Measurements from ENCODE around the gene RFESD. TPM values are rescaled to one million over a fixed set of nuclear protein-coding genes. Genes with fewer than 3 reads are reported as not detected.
A peak's percentile ranks its signal among the peaks of the same experiment; 100 is the strongest.

The RFESD gene
- total and polyA plus RNA-seq, 2 of the 13 experiments (the other 11 are each of a cell fraction or from before 2014, with no cell fraction given): 1.1 to 2.2 TPM

- TF ChIP-seq ZNF20 (CRISPR knock-in tag; IDR thresholded peaks at IDR 0.05) (no peak), GABPB1 (CRISPR knock-in tag; IDR thresholded peaks at IDR 0.05) (peak; percentile 96), ZNF564 (CRISPR knock-in tag; IDR thresholded peaks at IDR 0.05) (peak; percentile 75; the same call in 1 of the 2 replicates), PLRG1 (conservative IDR thresholded peaks at IDR 0.05) (no peak), EED (CRISPR knock-in tag; IDR thresholded peaks at IDR 0.05) (no peak), STAT6 (CRISPR knock-in tag; IDR thresholded peaks at IDR 0.05; ENCODE audit: borderline replicate concordance) (peak; percentile 80; the same call in 1 of the 2 replicates), SSRP1 (CRISPR knock-in tag; IDR thresholded peaks at IDR 0.05) (no peak), ZSCAN21 (CRISPR knock-in tag; IDR thresholded peaks at IDR 0.05; ENCODE audit: borderline replicate concordance) (no peak), TBX3 (IDR thresholded peaks at IDR 0.05; ENCODE audit: borderline replicate concordance) (0 out of 2 replicates have a peak, but pooled peaks have one; percentile 42), ZFP36 (IDR thresholded peaks at IDR 0.05; ENCODE audit: borderline replicate concordance, low read depth, low read length, partially characterized antibody) (no peak), U2AF1 (optimal IDR thresholded peaks at IDR 0.05; ENCODE audit: low read depth, low read length) (no peak), TERF1 (CRISPR knock-in tag; IDR thresholded peaks at IDR 0.05) (no peak), ZNF792 (CRISPR knock-in tag; IDR thresholded peaks at IDR 0.05) (0 out of 2 replicates have a peak, but pooled peaks have one; percentile 80), ZNF605 (CRISPR knock-in tag; IDR thresholded peaks at IDR 0.05) (peak; percentile 67; the same call in 1 of the 2 replicates), ZBTB8A (CRISPR knock-in tag; IDR thresholded peaks at IDR 0.05; ENCODE audit: borderline replicate concordance, low read depth) (no peak), ZNF329 (CRISPR knock-in tag; IDR thresholded peaks at IDR 0.05; ENCODE audit: low read depth) (peak; percentile 80), PRMT3 (CRISPR knock-in tag; IDR thresholded peaks at IDR 0.05; ENCODE audit: borderline replicate concordance, low read depth) (peak; percentile 74), POLR2A (IDR thresholded peaks at IDR 0.05; ENCODE audit: insufficient read depth in 1 of 2, low read depth in 2 of 2, low read length in 2 of 2) (peak; percentile 65 to 85), LCORL (IDR thresholded peaks at IDR 0.05) (no peak), LCORL (CRISPR knock-in tag; IDR thresholded peaks at IDR 0.05) (peak; percentile 94), ZNF17 (CRISPR knock-in tag; IDR thresholded peaks at IDR 0.05) (no peak), SRSF9 (IDR thresholded peaks at IDR 0.05; ENCODE audit: borderline replicate concordance, insufficient read depth, low read depth, low read length, poor library complexity, severe bottlenecking) (no peak), CENPT (CRISPR knock-in tag; IDR thresholded peaks at IDR 0.05; ENCODE audit: low read depth) (0 out of 2 replicates have a peak, but pooled peaks have one; percentile 62), ZNF670 (CRISPR knock-in tag; IDR thresholded peaks at IDR 0.05; ENCODE audit: borderline replicate concordance) (no peak)
- TF ChIP-seq, protein P1, sequence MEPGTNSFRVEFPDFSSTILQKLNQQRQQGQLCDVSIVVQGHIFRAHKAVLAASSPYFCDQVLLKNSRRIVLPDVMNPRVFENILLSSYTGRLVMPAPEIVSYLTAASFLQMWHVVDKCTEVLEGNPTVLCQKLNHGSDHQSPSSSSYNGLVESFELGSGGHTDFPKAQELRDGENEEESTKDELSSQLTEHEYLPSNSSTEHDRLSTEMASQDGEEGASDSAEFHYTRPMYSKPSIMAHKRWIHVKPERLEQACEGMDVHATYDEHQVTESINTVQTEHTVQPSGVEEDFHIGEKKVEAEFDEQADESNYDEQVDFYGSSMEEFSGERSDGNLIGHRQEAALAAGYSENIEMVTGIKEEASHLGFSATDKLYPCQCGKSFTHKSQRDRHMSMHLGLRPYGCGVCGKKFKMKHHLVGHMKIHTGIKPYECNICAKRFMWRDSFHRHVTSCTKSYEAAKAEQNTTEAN (CRISPR knock-in tag; conservative IDR thresholded peaks at IDR 0.05): no peak; the same call in 1 of the 2 replicates
- TF ChIP-seq, protein P2, sequence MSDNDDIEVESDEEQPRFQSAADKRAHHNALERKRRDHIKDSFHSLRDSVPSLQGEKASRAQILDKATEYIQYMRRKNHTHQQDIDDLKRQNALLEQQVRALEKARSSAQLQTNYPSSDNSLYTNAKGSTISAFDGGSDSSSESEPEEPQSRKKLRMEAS (IDR thresholded peaks at IDR 0.05): peak; percentile 78
Observed at GRCh38 chr5:95646569-95647431, at the start of gene RFESD (continued).
